Neural cell (in vitro differentiated cells): Measurements from ENCODE around the gene LSAMP. TPM values are rescaled to one million over a fixed set of nuclear protein-coding genes. Genes with fewer than 3 reads are reported as not detected.
"Not testable (repeated sequence)": the region's sequence is repeated elsewhere in the genome, so short reads cannot be mapped to it uniquely, and the experiment has no call there.

ENCODE experiments used
- H2AFZ ChIP-seq: fragments of 200-600, 300-800 bp; sonication (generic), shearing (Covaris generic); 2 replicates; pipeline ENCODE4 v1.6.0; 2014; ENCODE audit warnings: low read depth, mild to moderate bottlenecking, antibody characterized with exemption, low read length, moderate library complexity
- H3F3A ChIP-seq: fragments of 200-600 bp; shearing (Covaris generic); 2 replicates; pipeline ENCODE4 v1.6.1; 2016; ENCODE audit warnings: mild to moderate bottlenecking, moderate library complexity, mixed read lengths, antibody characterized with exemption, low read length; ENCODE audit not compliant: insufficient read depth, poor library complexity, severe bottlenecking
- H3K27ac ChIP-seq: fragments of 200-600, 300-800 bp; sonication (generic), shearing (Covaris generic); 2 replicates; pipeline ENCODE4 v1.5.1; 2014; ENCODE audit warnings: mild to moderate bottlenecking, low read length, moderate library complexity
- H3K27me3 ChIP-seq: fragments of 300-800, 200-600 bp; sonication (generic), shearing (Covaris generic); 2 replicates; pipeline ENCODE4 v1.6.0; 2014; ENCODE audit warnings: mild to moderate bottlenecking, low read depth, low read length, moderate library complexity; ENCODE audit not compliant: insufficient read depth
- H3K36me3 ChIP-seq: fragments of 300-800, 200-600 bp; sonication (generic), shearing (Covaris generic); 2 replicates; pipeline ENCODE4 v1.5.1; 2014; ENCODE audit warnings: mild to moderate bottlenecking, antibody characterized with exemption, low read length, moderate library complexity; ENCODE audit not compliant: insufficient read depth
- H3K4me2 ChIP-seq: fragments of 300-800, 200-600 bp; sonication (generic), shearing (Covaris generic); 2 replicates; pipeline ENCODE4 v1.6.0; 2014; ENCODE audit warnings: mild to moderate bottlenecking, low read length
- H3K4me3 ChIP-seq: fragments of 300-800, 200-600 bp; sonication (generic), shearing (Covaris generic); 2 replicates; pipeline ENCODE4 v1.5.1; 2014; ENCODE audit warnings: mild to moderate bottlenecking, low read length, moderate library complexity
- H3K79me2 ChIP-seq: fragments of 200-600 bp; shearing (Covaris generic); replicated peaks from 2 replicates; pipeline ENCODE4 v1.6.0; 2014; ENCODE audit warnings: mild to moderate bottlenecking, low read length, moderate library complexity; ENCODE audit not compliant: insufficient read depth
- H3K9ac ChIP-seq: fragments of 300-800, 200-600 bp; sonication (generic), shearing (Covaris generic); 2 replicates; pipeline ENCODE4 v1.6.1; 2016; ENCODE audit warnings: mild to moderate bottlenecking, low read length, mixed read lengths
- H3K9me2 ChIP-seq: fragments of 200-600 bp; shearing (Covaris generic); 2 replicates; pipeline ENCODE4 v1.6.1; 2016; ENCODE audit warnings: mild to moderate bottlenecking, low read length, mixed read lengths; ENCODE audit not compliant: insufficient read depth
- H3K9me3 ChIP-seq: fragments of 200-600, 300-800 bp; sonication (generic), shearing (Covaris generic); 2 replicates; pipeline ENCODE4 v1.6.1; 2016; ENCODE audit warnings: mild to moderate bottlenecking, mixed run types, low read length, moderate library complexity, mixed read lengths
- H4K20me1 ChIP-seq: fragments of 200-600 bp; shearing (Covaris generic); 2 replicates; pipeline ENCODE4 v1.6.1; 2016; ENCODE audit warnings: mild to moderate bottlenecking, mixed run types; ENCODE audit not compliant: insufficient read depth
- EP300 ChIP-seq: fragments of 450-650 bp; conservative IDR thresholded peaks from 2 replicates; pipeline ENCODE4 v1.6.1; 2014; ENCODE audit warnings: antibody characterized with exemption, mild to moderate bottlenecking, moderate library complexity; ENCODE audit not compliant: poor library complexity, severe bottlenecking
- EZH2 ChIP-seq: fragments of 200-600, 300-800 bp; shearing (Covaris generic), sonication (generic); IDR thresholded peaks from 2 replicates; pipeline ENCODE4 v1.6.1; 2014; ENCODE audit warnings: antibody characterized with exemption, low read length, borderline replicate concordance, mild to moderate bottlenecking; ENCODE audit not compliant: insufficient read depth, poor library complexity, severe bottlenecking
- MXI1 ChIP-seq: fragments of 450-650 bp; conservative IDR thresholded peaks from 2 replicates; pipeline ENCODE4 v1.6.1; 2014; ENCODE audit warnings: antibody characterized with exemption, mild to moderate bottlenecking; ENCODE audit not compliant: poor library complexity, severe bottlenecking
- POLR2AphosphoS5 ChIP-seq: IDR thresholded peaks from 2 replicates; pipeline ENCODE4 v1.6.1; 2012
- RAD21 ChIP-seq: fragments of 450-650 bp; conservative IDR thresholded peaks from 2 replicates; pipeline ENCODE4 v1.6.1; 2014; ENCODE audit warnings: antibody characterized with exemption, mild to moderate bottlenecking, moderate library complexity
- SMC3 ChIP-seq: fragments of 450-650 bp; conservative IDR thresholded peaks from 2 replicates; pipeline ENCODE4 v1.6.1; 2014; ENCODE audit warnings: antibody characterized with exemption, mild to moderate bottlenecking, moderate library complexity; ENCODE audit not compliant: poor library complexity
- TAF1 ChIP-seq: IDR thresholded peaks from 2 replicates; pipeline ENCODE4 v1.6.1; 2012; ENCODE audit warnings: low read depth
- polyA plus RNA-seq: library from polyadenylated mRNA; depleted of rRNA; stranded (reverse); fragments of >200 nt; gene quantifications from 2 replicates; pipeline ENCODE4 v1.2.3, GENCODE V29; 2014
- TF ChIP-seq, protein P1 (sequence below): fragments of 450-650 bp; IDR thresholded peaks from 2 replicates; pipeline ENCODE4 v1.5.1; 2014; ENCODE audit warnings: antibody characterized with exemption, mild to moderate bottlenecking, moderate library complexity; ENCODE audit not compliant: poor library complexity, severe bottlenecking
- TF ChIP-seq, protein P2 (sequence below): IDR thresholded peaks from 2 replicates; pipeline ENCODE4 v1.6.1; 2012; ENCODE audit warnings: borderline replicate concordance

LSAMP gene
- polyA plus RNA-seq, 1 donor from 2014 or later, result 93.6 TPM

DNA sequence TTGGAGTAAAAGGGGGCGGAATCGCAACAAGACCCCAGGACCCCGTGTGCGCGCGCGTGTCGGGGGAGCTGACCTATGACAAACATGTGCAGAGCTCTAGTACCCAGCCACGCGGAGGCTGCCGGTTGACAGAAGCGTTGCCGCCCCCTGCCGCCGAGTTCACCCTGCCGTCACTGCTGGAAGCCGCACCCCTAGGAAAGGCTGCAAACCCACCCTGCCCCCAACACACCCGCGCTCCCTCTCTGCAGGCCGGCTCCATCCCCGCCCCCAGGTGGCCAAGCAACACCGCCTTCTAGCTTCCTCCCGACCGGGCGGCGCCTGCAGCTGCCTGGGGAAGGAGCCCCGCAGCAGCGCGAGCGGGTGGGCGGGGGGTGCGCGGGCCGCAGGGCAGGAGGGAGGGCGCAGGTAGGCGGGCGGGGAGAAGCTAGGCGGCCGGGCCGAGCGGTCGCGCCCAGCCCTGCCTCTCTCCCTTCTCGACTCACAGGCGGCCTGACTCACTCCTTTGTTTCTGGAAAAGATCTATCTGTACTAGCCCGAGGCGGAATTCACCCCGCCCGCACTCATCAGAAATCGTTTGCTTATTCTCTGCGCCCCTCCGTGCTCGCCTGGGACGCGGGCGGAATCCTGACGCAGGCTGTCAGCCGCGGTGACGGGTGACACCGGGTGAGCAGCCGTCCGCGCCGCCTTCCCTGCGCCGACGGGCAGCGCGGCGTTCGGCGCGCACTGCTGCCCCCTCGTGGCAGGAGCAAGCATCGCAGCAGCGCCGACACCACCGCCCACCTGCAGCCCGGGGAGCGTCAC is 661.1 kb downstream of the LSAMP start:
- H3K4me3 ChIP-seq, result peak overlapping the region; percentile 67

DNA sequence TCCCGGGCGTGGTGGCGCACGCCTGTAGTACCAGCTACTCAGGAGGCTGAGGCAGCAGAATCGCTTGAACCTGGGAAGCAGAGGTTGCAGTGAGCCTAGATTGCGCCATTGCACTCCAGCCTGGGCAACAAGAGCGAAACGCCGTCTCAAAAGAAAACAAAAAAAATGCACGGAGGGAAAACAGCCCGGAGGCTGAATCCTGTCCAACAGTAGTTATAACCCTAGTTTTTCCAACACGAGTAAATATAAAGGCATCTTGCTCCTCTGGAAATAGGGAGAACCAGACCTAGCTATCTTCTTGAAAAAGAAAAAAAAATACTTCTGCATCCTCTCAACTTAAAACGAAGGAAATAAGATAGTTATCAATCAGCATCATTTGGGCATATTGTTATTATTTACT is 661.9 kb downstream of the LSAMP start:
- not testable (repeated sequence) for H3K9me2 ChIP-seq, H3K9me3 ChIP-seq, H4K20me1 ChIP-seq, H3K4me2 ChIP-seq, H3K27me3 ChIP-seq, H3F3A ChIP-seq, H2AFZ ChIP-seq, H3K79me2 ChIP-seq, H3K36me3 ChIP-seq
- Histone ChIP-seq H3K9ac (peak overlapping the region; percentile 95), H3K4me3 (peak overlapping the region; percentile 67), H3K27ac (peak overlapping the region; percentile 95)

More for the DNA sequence above, 661.1 kb downstream of the LSAMP start:
- H3K9me2 ChIP-seq, result no peaks in the 10 kb centered on the region
- peaks cover 3% of the 10 kb centered on the region for H3F3A ChIP-seq
- no peak overlapping the region for H3K4me2 ChIP-seq
- H3K36me3 ChIP-seq, result no peaks in the 10 kb centered on the region
- peak overlapping the region; percentile 95 for H3K9ac ChIP-seq
- TF ChIP-seq POLR2AphosphoS5 (peak; percentile 89), RAD21 (peak; percentile 95), SMC3 (peak; percentile 96), MXI1 (peak; percentile 96), EP300 (peak; percentile 94), EZH2 (no peak), TAF1 (peak; percentile 85)
- TF ChIP-seq, protein P1, sequence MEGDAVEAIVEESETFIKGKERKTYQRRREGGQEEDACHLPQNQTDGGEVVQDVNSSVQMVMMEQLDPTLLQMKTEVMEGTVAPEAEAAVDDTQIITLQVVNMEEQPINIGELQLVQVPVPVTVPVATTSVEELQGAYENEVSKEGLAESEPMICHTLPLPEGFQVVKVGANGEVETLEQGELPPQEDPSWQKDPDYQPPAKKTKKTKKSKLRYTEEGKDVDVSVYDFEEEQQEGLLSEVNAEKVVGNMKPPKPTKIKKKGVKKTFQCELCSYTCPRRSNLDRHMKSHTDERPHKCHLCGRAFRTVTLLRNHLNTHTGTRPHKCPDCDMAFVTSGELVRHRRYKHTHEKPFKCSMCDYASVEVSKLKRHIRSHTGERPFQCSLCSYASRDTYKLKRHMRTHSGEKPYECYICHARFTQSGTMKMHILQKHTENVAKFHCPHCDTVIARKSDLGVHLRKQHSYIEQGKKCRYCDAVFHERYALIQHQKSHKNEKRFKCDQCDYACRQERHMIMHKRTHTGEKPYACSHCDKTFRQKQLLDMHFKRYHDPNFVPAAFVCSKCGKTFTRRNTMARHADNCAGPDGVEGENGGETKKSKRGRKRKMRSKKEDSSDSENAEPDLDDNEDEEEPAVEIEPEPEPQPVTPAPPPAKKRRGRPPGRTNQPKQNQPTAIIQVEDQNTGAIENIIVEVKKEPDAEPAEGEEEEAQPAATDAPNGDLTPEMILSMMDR, result peak; percentile 100
- TF ChIP-seq, protein P2, sequence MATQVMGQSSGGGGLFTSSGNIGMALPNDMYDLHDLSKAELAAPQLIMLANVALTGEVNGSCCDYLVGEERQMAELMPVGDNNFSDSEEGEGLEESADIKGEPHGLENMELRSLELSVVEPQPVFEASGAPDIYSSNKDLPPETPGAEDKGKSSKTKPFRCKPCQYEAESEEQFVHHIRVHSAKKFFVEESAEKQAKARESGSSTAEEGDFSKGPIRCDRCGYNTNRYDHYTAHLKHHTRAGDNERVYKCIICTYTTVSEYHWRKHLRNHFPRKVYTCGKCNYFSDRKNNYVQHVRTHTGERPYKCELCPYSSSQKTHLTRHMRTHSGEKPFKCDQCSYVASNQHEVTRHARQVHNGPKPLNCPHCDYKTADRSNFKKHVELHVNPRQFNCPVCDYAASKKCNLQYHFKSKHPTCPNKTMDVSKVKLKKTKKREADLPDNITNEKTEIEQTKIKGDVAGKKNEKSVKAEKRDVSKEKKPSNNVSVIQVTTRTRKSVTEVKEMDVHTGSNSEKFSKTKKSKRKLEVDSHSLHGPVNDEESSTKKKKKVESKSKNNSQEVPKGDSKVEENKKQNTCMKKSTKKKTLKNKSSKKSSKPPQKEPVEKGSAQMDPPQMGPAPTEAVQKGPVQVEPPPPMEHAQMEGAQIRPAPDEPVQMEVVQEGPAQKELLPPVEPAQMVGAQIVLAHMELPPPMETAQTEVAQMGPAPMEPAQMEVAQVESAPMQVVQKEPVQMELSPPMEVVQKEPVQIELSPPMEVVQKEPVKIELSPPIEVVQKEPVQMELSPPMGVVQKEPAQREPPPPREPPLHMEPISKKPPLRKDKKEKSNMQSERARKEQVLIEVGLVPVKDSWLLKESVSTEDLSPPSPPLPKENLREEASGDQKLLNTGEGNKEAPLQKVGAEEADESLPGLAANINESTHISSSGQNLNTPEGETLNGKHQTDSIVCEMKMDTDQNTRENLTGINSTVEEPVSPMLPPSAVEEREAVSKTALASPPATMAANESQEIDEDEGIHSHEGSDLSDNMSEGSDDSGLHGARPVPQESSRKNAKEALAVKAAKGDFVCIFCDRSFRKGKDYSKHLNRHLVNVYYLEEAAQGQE, result peak; percentile 45
- no peaks in the 10 kb centered on the region for H3K27me3 ChIP-seq
- no peaks in the 10 kb centered on the region for H3K9me3 ChIP-seq
- H3K27ac ChIP-seq, result peak overlapping the region; percentile 95
- H4K20me1 ChIP-seq, result no peaks in the 10 kb centered on the region
- H2AFZ ChIP-seq, result no peak overlapping the region
- no peaks in the 10 kb centered on the region for H3K79me2 ChIP-seq
